ENCODE measurements around the gene LRRC8A.

DNA sequence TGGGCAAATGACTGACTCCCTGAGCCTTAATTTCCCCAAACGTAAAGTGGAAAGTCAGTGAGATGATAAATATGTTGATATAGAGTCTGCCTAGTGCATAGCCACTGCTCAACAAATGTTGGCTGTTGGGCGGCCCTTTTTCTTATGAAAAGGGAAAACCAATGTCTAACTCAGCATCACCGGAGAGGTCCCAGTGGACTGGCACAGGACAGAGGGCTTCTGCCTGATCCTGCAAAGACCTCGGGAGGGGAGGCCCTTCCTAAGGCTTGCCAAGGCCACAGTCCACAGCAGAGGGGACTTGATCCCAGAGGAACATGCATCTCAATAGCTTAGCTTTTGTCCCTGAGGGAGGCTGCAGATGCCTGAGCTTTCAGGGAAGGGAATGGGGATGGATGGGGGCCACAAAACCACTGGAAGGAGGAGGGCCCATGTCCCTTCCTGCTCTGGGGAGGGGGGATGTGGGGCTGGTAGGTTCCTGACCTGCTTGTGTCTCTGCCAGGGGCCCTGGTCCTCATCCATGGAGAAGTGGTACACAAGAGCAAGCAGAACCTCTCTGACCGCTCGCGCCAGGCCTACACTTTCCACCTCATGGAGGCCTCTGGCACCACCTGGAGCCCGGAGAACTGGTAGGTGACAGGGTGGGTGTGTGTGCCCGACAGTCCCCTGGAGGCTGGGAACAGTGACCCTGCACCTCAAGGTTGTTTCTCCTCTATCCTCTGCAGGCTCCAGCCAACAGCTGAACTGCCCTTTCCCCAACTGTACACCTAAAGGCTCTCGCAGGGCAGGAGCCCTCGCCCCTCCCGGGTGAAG lies 59.2 kb downstream of the LRRC8A start:
- TF ChIP-seq, protein P1, sequence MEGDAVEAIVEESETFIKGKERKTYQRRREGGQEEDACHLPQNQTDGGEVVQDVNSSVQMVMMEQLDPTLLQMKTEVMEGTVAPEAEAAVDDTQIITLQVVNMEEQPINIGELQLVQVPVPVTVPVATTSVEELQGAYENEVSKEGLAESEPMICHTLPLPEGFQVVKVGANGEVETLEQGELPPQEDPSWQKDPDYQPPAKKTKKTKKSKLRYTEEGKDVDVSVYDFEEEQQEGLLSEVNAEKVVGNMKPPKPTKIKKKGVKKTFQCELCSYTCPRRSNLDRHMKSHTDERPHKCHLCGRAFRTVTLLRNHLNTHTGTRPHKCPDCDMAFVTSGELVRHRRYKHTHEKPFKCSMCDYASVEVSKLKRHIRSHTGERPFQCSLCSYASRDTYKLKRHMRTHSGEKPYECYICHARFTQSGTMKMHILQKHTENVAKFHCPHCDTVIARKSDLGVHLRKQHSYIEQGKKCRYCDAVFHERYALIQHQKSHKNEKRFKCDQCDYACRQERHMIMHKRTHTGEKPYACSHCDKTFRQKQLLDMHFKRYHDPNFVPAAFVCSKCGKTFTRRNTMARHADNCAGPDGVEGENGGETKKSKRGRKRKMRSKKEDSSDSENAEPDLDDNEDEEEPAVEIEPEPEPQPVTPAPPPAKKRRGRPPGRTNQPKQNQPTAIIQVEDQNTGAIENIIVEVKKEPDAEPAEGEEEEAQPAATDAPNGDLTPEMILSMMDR (IDR thresholded peaks at IDR 0.05; ENCODE audit: poor library complexity, severe bottlenecking), result no peak
- TF ChIP-seq MXI1 (conservative IDR thresholded peaks at IDR 0.05; ENCODE audit: poor library complexity, severe bottlenecking), result no peak
- no peak for TF ChIP-seq EZH2 (IDR thresholded peaks at IDR 0.05; ENCODE audit: borderline replicate concordance, insufficient read depth, low read length, poor library complexity, severe bottlenecking)
- TF ChIP-seq EP300 (conservative IDR thresholded peaks at IDR 0.05; ENCODE audit: poor library complexity, severe bottlenecking), result no peak

All from neural cell (in vitro differentiated cells).